Measurements from ENCODE around the gene SLC7A9. TPM values are rescaled to one million over a fixed set of nuclear protein-coding genes. Genes with fewer than 3 reads are reported as not detected.
"Not testable (repeated sequence)": the region's sequence is repeated elsewhere in the genome, so short reads cannot be mapped to it uniquely, and the experiment has no call there.

The SLC7A9 gene
- total and polyA plus RNA-seq, 7 donors, result 0.20 to 0.49 (median 0.36) TPM; not detected in 4

- Histone ChIP-seq H3K4me1 (no peaks in the 10 kb centered on the region), H3K27ac (no peak overlapping the region), H3K36me3 (no peaks in the 10 kb centered on the region), H3K9me3 (no peaks in the 10 kb centered on the region), H3K27me3 (no peaks in the 10 kb centered on the region), H3K4me3 (no peak overlapping the region)
- TF ChIP-seq POLR2A (IDR thresholded peaks at IDR 0.05) (no peak), POLR2AphosphoS5 (IDR thresholded peaks at IDR 0.05) (no peak), EP300 (IDR thresholded peaks at IDR 0.05) (no peak), CTCF (IDR thresholded peaks at IDR 0.05) (no peak)
- intact Hi-C loops (cut with DNase I), result no loop called here
- 87 to 89% methylated on average over 13 of the region's 13 CpGs for WGBS, 2 donors
- no peak for DNase-seq
These were observed 11.4 kb downstream of the SLC7A9 start for GRCh38 chr19:32858155-32858554.

GRCh38 chr19:32857584-32857983 lies 12.0 kb downstream of the SLC7A9 start:
- intact Hi-C loops (cut with DNase I), result no loop called here
- no peaks in the 10 kb centered on the region for H3K4me1 ChIP-seq
- DNase-seq, result no peak
- 91 to 92% methylated on average over 5 of the region's 5 CpGs for WGBS, 2 donors
- H3K4me3 ChIP-seq, result no peak overlapping the region
- no peak overlapping the region for H3K27ac ChIP-seq
- no peaks in the 10 kb centered on the region for H3K36me3 ChIP-seq
- no peaks in the 10 kb centered on the region for H3K27me3 ChIP-seq
- no peaks in the 10 kb centered on the region for H3K9me3 ChIP-seq
- TF ChIP-seq CTCF (IDR thresholded peaks at IDR 0.05) (no peak), POLR2AphosphoS5 (IDR thresholded peaks at IDR 0.05) (no peak), EP300 (IDR thresholded peaks at IDR 0.05) (no peak), POLR2A (IDR thresholded peaks at IDR 0.05) (no peak)

GRCh38 chr19:32856818-32857217 lies 12.7 kb downstream of the SLC7A9 start:
- H3K36me3 ChIP-seq; H3K9me3 ChIP-seq; DNase-seq; H3K4me3 ChIP-seq; intact Hi-C loops (cut with DNase I); H3K4me1 ChIP-seq; H3K27ac ChIP-seq; H3K27me3 ChIP-seq: not testable (repeated sequence)
- 95% methylated on average over 7 of the region's 7 CpGs for WGBS, 2 donors

GRCh38 chr19:32852216-32852615 lies 17.4 kb downstream of the SLC7A9 start:
- no peaks in the 10 kb centered on the region for H3K4me1 ChIP-seq
- intact Hi-C loops (cut with DNase I), result no loop called here
- no peaks in the 10 kb centered on the region for H3K36me3 ChIP-seq
- H3K4me3 ChIP-seq, result no peak overlapping the region
- no peaks in the 10 kb centered on the region for H3K9me3 ChIP-seq
- no peak overlapping the region for H3K27ac ChIP-seq
- WGBS, 2 donors, result 86 to 93% methylated on average over 6 of the region's 6 CpGs
- no peaks in the 10 kb centered on the region for H3K27me3 ChIP-seq
- TF ChIP-seq POLR2AphosphoS5 (IDR thresholded peaks at IDR 0.05) (no peak), CTCF (IDR thresholded peaks at IDR 0.05) (no peak), POLR2A (IDR thresholded peaks at IDR 0.05) (no peak), EP300 (IDR thresholded peaks at IDR 0.05) (no peak)
- DNase-seq, result no peak

GRCh38 chr19:32848035-32848434 lies 21.5 kb downstream of the SLC7A9 start:
- WGBS, 2 donors, result 20% methylated on average over 1 of the region's 2 CpGs; no CpG with 5 or more reads in 1 of the 2 donors
- H3K9me3 ChIP-seq; H3K27me3 ChIP-seq; H3K36me3 ChIP-seq; H3K27ac ChIP-seq; intact Hi-C loops (cut with DNase I); DNase-seq; H3K4me3 ChIP-seq; H3K4me1 ChIP-seq: not testable (repeated sequence)

- H3K27me3 ChIP-seq, result no peaks in the 10 kb centered on the region
- DNase-seq, result no peak
- TF ChIP-seq CTCF (IDR thresholded peaks at IDR 0.05) (no peak), POLR2A (IDR thresholded peaks at IDR 0.05) (no peak)
These were observed 25.8 kb downstream of the SLC7A9 start for GRCh38 chr19:32843716-32844245.

More at GRCh38 chr19:32843716-32844245, 25.8 kb downstream of the SLC7A9 start:
- Histone ChIP-seq H3K36me3 (peaks cover 0 to 9% (median 0%) of the 10 kb centered on the region in 4 donors), H3K4me1 (no peaks in the 10 kb centered on the region), H3K9me3 (peaks cover 2 to 6% (median 4%) of the 10 kb centered on the region in 4 donors), H3K27ac (no peak overlapping the region), H3K4me3 (no peak overlapping the region)
- WGBS, 2 donors, result 92 to 95% methylated on average over 19 of the region's 19 CpGs
- intact Hi-C loops (cut with DNase I), result no loop called here

Measured in sigmoid colon (tissue), 7 donors.